Natural killer cell (primary cell): Measurements from ENCODE around the gene DNLZ. TPM values are rescaled to one million over a fixed set of nuclear protein-coding genes. Genes with fewer than 3 reads are reported as not detected.

Experiments
- ATAC-seq, 3 donors: fragments of 150-1000 bp in 2 of 3; fragments of 200-7000 bp in 1 of 3; cut with Tn5 transposase; 1 replicate in 1 of 3; 2 replicates in 2 of 3; pipeline ENCODE4 v1.10.0; 2021; ENCODE audit warnings: mild to moderate bottlenecking in 2 of 3, moderate library complexity in 2 of 3
- DNase-seq, 2 donors: peaks; one replicate each; pipeline versions ENCODE4 v3.0.0 to v3.0.0-alpha.2; 2013 to 2021; ENCODE audit warnings: mixed read lengths in 1 of 2
- H3K27ac ChIP-seq: one replicate; pipeline ENCODE4 v1.5.1; 2013; ENCODE audit warnings: mild to moderate bottlenecking, low read length
- H3K27me3 ChIP-seq: one replicate; pipeline ENCODE4 v1.6.1; 2013; ENCODE audit warnings: low read length; ENCODE audit not compliant: control insufficient read depth, insufficient read depth
- H3K36me3 ChIP-seq: one replicate; pipeline ENCODE4 v1.6.1; 2013; ENCODE audit warnings: low read length; ENCODE audit not compliant: control insufficient read depth, insufficient read depth
- H3K4me1 ChIP-seq: one replicate; pipeline ENCODE4 v1.6.1; 2013; ENCODE audit warnings: low read length; ENCODE audit not compliant: control insufficient read depth, insufficient read depth
- H3K4me3 ChIP-seq: one replicate; pipeline ENCODE4 v1.5.1; 2013; ENCODE audit warnings: low read length
- H3K9me3 ChIP-seq: one replicate; pipeline ENCODE4 v1.6.1; 2013; ENCODE audit warnings: low read length; ENCODE audit not compliant: control insufficient read depth, insufficient read depth
- H3K27ac Mint-ChIP-seq, 2 donors: one replicate each; pipeline ENCODE4 v1.8.0; 2022; ENCODE audit warnings: mild to moderate bottlenecking in 2 of 2, mixed read lengths in 2 of 2, moderate library complexity in 1 of 2
- H3K27me3 Mint-ChIP-seq, 2 donors: one replicate each; pipeline ENCODE4 v1.8.0; 2022; ENCODE audit warnings: low read depth in 2 of 2, mixed read lengths in 2 of 2
- H3K36me3 Mint-ChIP-seq: one replicate; pipeline ENCODE4 v1.8.0; 2022; ENCODE audit warnings: mixed read lengths
- H3K4me1 Mint-ChIP-seq, 2 donors: one replicate each; pipeline ENCODE4 v1.8.0; 2022; ENCODE audit warnings: mixed read lengths in 2 of 2
- H3K4me3 Mint-ChIP-seq: one replicate; pipeline ENCODE4 v1.8.0; 2022; ENCODE audit warnings: mild to moderate bottlenecking, moderate library complexity, mixed read lengths
- H3K9me3 Mint-ChIP-seq, 2 donors: one replicate each; pipeline ENCODE4 v1.8.0; 2022; ENCODE audit warnings: mixed read lengths in 2 of 2
- WGBS: methylation state at CpG from one replicate; pipeline ENCODE4 v1.1.7; 2013; ENCODE audit warnings: missing lambda C conversion rate; ENCODE audit not compliant: insufficient coverage; 5-methylcytosine and 5-hydroxymethylcytosine counted together
- intact Hi-C: fragments of 100-400 bp; cut with micrococcal nuclease; formaldehyde crosslinking; loops from one replicate; pipeline ENCODE4 v1.14.2; 2022
- total RNA-seq, 4 donors: library from RNA; stranded (reverse); fragments of 120-200 nt in 1 of 4; gene quantifications; one replicate each; pipeline versions ENCODE4 v1.2.3 to v1.2.4, GENCODE V29; 2013 to 2022
- TF ChIP-seq, protein P1 (sequence below): fragments of 200-600 bp; IDR thresholded peaks from one replicate; pipeline ENCODE4 v1.8.0; 2022; ENCODE audit warnings: antibody characterized with exemption

The DNLZ gene
- total RNA-seq, 3 donors from 2014 or later (not counting 1 experiment from before 2014, with no cell fraction given) = 24.6 to 34.8 (median 28.9) TPM

- H3K27ac ChIP-seq = no peak overlapping the region
- no peak for DNase-seq
- ATAC-seq = no peak
- 21% methylated on average over 28 of the region's 28 CpGs for WGBS
- peaks cover 6% of the 10 kb centered on the region for H3K27me3 ChIP-seq
- H3K9me3 ChIP-seq = no peaks in the 10 kb centered on the region
- Mint-ChIP-seq H3K4me3 (no peak overlapping the region), H3K27me3 (peaks cover 0 to 3% of the 10 kb centered on the region in 2 donors), H3K9me3 (no peaks in the 10 kb centered on the region), H3K4me1 (no peaks in the 10 kb centered on the region), H3K36me3 (no peaks in the 10 kb centered on the region), H3K27ac (no peak overlapping the region)
- intact Hi-C loops = no loop called here
- H3K4me3 ChIP-seq = no peak overlapping the region
- TF ChIP-seq, protein P1, sequence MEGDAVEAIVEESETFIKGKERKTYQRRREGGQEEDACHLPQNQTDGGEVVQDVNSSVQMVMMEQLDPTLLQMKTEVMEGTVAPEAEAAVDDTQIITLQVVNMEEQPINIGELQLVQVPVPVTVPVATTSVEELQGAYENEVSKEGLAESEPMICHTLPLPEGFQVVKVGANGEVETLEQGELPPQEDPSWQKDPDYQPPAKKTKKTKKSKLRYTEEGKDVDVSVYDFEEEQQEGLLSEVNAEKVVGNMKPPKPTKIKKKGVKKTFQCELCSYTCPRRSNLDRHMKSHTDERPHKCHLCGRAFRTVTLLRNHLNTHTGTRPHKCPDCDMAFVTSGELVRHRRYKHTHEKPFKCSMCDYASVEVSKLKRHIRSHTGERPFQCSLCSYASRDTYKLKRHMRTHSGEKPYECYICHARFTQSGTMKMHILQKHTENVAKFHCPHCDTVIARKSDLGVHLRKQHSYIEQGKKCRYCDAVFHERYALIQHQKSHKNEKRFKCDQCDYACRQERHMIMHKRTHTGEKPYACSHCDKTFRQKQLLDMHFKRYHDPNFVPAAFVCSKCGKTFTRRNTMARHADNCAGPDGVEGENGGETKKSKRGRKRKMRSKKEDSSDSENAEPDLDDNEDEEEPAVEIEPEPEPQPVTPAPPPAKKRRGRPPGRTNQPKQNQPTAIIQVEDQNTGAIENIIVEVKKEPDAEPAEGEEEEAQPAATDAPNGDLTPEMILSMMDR = no peak
- H3K36me3 ChIP-seq = no peaks in the 10 kb centered on the region
- H3K4me1 ChIP-seq = peaks cover 20% of the 10 kb centered on the region
Observed at GRCh38 chr9:136326061-136326760, 37.3 kb downstream of the DNLZ start.

DNA sequence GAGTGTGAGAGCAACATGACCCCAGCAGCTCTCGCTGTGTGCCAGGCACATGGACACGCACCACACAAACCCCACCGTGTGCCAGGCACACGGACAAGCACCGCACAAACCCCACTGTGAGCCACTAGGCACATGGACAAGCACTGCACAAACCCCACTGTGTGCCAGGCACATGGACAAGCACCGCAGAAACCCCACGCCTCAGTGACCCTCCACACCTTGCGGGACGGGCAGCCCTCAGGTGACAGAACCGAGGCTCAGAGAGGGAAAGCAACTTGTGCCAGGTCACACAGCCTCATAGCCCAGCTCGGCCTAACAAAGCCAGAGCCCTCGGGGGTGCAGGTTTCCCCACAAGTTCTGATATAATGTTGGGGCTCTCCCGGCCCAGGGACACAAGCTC is 38.2 kb downstream of the DNLZ start:
- H3K9me3 ChIP-seq = no peaks in the 10 kb centered on the region
- Mint-ChIP-seq H3K36me3 (no peaks in the 10 kb centered on the region), H3K4me1 (no peaks in the 10 kb centered on the region), H3K27me3 (peaks cover 0 to 3% of the 10 kb centered on the region in 2 donors), H3K4me3 (no peak overlapping the region), H3K9me3 (no peaks in the 10 kb centered on the region), H3K27ac (no peak overlapping the region)
- H3K4me1 ChIP-seq = peaks cover 20% of the 10 kb centered on the region
- 93% methylated on average over 13 of the region's 13 CpGs for WGBS
- no peak for ATAC-seq
- TF ChIP-seq, protein P1 = no peak
- no peak for DNase-seq
- no peak overlapping the region for H3K4me3 ChIP-seq
- H3K27ac ChIP-seq = no peak overlapping the region
- intact Hi-C loops = no loop called here
- no peaks in the 10 kb centered on the region for H3K36me3 ChIP-seq
- peaks cover 6% of the 10 kb centered on the region for H3K27me3 ChIP-seq

- Mint-ChIP-seq H3K9me3 (no peaks in the 10 kb centered on the region), H3K27me3 (peaks cover 0 to 3% of the 10 kb centered on the region in 2 donors), H3K4me3 (no peak overlapping the region), H3K4me1 (no peaks in the 10 kb centered on the region), H3K27ac (no peak overlapping the region), H3K36me3 (no peaks in the 10 kb centered on the region)
- DNase-seq (no peak), ATAC-seq (no peak)
- no peaks in the 10 kb centered on the region for H3K36me3 ChIP-seq
- H3K27me3 ChIP-seq = peaks cover 6% of the 10 kb centered on the region
- intact Hi-C loops = no loop called here
- 76% methylated on average over 24 of the region's 24 CpGs for WGBS
- H3K4me3 ChIP-seq = no peak overlapping the region
- TF ChIP-seq, protein P1 = no peak
- H3K9me3 ChIP-seq = no peaks in the 10 kb centered on the region
- H3K4me1 ChIP-seq = peaks cover 20% of the 10 kb centered on the region
- no peak overlapping the region for H3K27ac ChIP-seq
Observed at GRCh38 chr9:136324501-136325300, 38.8 kb downstream of the DNLZ start.
